GM19351 (cell line): ENCODE results near the gene DSN1.

Experiments
- ATAC-seq: cut with Tn5 transposase; IDR thresholded peaks from one replicate; pipeline ENCODE4 v1.9.1; 2021; ENCODE audit warnings: mild to moderate bottlenecking, moderate library complexity; ENCODE audit not compliant: unreplicated experiment

DSN1 gene

GRCh38 chr20:36796117-36796516, 22.6 kb upstream of the DSN1 start:
- no peak for ATAC-seq

DNA sequence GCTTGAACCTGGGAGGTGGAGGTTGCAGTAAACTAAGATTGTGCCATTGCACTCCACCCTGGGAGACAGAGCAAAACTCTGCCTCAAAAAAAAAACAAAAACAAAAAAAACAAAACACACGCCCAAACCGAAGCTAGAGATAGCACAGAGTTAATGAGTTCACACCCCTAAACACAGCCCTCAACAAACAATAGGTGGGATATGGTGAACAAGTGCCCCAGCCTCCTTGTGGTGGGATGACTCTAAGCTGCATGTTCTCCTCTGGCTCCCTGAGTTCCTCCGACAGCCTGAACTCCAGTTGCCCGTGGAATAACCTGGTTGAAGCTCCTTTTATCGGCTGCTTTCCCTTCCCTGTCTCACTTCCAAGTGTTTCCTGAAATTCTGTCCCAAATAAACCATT, 22.1 kb upstream of the DSN1 start:
- ATAC-seq: no peak

DNA sequence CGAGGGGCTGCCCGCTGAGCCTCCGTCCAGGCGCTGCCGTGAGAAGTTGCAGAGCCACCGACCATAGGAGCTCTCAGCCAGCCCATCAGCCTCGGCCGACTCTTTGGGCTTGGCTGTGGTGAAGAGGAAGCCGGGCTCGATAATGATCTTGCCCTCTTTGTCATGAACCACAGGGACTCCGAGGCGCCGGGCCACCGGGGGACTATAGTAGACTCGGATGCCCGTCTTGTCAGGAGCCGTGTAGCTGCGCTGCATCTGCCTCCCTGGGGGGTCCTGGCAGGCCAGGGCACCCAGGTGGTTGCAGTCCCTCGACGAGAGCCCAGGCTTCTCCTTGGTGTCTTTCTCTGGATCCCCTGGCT, 20.5 kb upstream of the DSN1 start:
- no peak for ATAC-seq

DNA sequence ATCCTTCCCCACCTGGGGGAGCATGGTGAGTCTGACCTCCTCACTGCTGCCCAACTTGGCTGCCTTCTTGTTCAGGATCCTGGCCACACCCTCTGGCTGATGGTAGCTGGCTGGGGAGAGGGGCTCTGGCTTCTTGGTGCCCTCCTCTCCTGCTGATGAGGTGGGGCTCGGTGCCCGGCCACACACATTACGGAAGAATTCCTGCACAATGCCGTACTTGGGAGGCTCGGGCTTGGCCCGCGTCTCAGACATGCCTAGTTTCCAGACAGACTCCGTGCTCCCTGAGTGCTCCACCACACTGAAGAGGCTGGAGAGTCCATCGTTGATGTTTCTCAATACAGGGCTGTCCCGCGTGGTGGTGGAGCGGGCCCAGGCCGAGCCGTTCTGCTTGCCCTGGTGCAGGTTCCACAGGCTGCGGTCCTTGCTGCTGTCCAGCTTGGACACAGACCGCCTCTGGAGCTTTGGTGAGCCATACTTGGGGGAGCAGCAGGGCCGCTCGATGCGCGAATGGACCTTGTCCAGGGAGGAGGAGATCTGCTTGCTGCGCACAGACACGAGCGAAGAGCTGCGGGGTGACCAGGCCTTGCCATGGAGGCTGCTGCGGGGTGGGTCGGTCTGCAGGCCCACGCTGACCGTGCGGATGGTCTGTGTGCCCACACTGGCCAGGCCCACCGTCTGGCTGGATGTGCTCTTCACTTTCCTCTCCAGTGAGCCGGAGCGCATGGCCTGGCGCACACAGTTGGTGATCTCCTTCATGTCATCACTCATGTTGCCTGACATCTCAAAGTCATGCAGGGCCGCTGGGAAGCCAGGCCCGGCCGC, 19.9 kb upstream of the DSN1 start:
- ATAC-seq: no peak

DNA sequence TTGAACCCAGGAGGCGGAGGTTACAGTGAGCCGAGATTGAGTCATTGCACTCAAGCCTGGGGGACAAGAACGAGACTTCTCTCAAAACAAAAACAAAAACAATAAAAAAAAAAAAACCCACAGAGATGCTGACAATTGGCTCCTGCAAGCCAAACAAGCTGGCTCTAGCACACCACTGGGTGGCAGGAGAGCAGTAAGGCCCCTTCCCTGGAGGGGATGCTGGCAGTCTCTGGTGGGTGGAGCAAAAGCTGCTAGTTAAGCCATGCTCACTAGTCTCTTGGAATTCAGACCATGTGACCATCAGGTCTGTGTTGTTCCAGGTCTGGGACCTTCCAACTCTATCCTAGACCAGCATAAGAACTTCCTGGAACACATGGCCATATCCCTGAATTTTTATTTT, 18.9 kb upstream of the DSN1 start:
- no peak for ATAC-seq

GRCh38 chr20:36791862-36792261, 18.3 kb upstream of the DSN1 start:
- no peak for ATAC-seq

DNA sequence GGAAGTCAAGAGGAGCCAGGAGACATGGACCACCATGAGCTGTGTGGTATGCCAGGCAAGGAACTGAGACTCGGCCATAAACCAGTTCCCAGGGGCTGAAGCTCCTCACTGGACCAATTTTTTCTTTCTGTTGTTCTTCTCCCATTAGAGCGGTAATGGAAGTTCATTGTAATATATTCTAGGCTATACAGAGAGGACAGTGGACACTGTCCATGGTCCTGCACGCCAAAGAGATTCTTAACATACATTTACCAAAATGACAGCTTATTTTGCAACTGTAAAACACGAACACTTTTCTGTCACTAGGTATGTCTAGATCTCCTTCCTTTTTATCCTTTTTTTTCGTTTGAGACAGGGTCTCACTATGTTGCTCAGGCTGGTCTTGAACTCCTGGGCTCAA, 13.1 kb upstream of the DSN1 start:
- ATAC-seq: no peak

DNA sequence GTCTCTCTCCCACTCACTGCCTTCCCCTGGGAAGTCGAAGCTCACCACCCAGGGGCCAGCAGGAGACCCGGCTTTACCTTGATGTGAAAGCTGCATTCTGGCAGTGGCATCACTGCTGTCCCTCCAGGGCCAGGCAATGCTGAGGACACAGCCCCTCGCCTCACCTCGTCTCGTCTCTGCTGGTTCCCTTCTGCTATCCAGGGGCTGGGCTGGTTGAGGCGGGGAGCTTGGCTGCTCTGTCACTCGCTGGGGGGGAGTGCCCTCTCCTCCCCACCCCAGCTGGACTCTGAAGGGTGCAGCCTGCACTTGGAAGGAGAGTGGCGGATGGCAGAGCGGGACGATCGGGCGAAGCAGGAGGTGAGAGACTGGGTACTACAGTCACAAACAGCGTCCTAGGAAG, 12.7 kb upstream of the DSN1 start:
- ATAC-seq: no peak

DNA sequence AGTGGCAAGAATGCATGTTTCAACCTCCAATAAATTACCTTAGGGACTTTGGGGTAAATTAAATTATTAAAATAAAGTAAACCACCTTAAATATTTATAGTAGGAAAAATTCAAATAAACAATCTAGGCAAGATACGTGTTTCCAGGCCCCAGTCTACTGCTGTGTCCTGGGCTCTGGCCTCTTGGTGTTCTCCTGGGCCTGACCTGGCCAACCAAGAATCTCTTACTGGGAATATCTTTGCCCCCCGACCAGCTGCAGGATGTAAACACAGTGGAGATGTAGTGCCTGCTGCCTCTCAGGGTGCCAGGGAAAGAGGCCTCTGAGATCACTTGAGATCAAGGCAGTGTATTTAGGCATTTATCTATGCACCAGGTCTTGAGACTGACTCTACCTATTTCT, 11.7 kb upstream of the DSN1 start:
- ATAC-seq: no peak

- ATAC-seq: no peak
These were observed 11.3 kb upstream of the DSN1 start for GRCh38 chr20:36784900-36785299.

DNA sequence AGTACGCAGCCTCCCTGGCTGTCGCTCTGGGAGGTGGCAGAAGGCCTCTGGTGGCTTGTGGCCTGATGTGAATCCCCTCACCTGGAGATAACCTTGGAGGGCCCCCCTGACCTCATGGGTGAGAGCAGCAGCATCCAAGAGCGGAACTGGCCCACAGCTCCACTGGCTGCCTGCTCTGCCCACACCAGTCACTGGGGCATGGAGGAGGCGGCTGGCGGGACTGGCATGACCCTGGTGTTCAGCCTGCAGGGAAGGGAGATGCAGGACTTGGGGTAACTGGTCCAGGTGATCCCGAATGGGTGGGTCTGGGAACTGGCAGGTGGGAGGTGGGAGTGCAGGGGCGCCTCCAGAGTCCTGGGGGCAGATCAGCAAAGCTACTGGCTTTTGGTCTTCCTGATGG, 10.6 kb upstream of the DSN1 start:
- ATAC-seq: no peak

GRCh38 chr20:36779656-36780025, 6.1 kb upstream of the DSN1 start:
- no peak for ATAC-seq

GRCh38 chr20:36778831-36779655, 5.5 kb upstream of the DSN1 start:
- no peak for ATAC-seq

DNA sequence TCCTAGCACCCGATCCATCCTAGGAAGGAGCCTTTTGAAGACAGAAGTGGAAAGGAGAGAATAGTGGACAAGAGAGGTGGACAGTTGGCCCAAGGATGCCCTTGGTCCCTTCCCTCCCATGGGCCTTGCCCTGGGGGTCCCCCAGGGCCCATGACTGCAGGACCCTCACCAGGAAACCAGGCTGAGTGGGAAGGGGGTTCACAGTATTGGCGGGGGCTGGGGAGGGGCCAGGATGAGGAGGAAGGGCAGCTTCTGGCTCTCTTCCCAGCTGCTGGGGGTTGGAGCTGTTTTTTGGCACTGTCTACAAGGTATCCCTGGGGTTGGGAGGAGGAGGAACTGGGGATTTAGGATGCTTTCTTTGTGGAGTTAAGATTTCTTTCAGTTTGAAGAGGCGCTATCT, 4.0 kb upstream of the DSN1 start:
- ATAC-seq: no peak

- ATAC-seq: no peak
These were observed 3.6 kb upstream of the DSN1 start for GRCh38 chr20:36777167-36777566.

DNA sequence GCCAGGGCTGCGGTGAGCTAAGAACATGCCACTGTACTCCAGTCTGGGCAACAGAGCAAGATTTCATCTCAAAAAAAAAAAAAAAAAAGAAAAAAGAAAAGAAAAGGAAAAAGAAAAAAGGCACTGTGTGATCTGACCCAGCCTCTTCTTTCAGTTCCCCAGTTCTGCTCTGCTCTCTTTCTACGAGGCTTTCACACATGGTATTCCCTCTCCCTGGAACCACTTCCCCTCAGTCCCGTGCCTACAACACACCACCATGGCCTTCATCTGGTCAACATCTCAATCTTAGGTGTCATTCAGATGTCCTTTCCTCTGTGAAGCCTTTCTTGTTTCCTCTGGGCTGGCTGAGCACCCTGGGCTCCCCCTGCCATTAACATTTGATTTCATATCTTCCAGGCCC, 2.3 kb upstream of the DSN1 start:
- ATAC-seq: no peak

DNA sequence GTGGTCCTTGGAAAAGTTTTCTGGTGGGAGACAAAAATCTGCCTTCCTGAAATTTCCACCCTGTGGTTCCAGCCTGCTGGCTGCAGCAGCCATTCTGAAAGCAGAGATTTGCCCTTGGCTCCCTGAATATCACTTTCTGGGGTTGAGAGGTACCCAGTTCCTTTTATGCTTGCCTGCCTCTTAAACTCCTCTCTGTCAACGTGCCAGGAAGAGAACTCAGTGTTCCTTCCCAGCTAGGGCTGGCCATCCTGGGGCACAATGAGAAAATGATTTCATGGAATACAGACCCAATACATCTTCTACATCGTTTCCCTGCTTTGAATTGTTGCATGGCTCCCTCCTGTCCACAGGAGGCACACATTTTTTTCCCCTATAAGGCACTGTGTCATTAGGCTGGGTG, 1.6 kb upstream of the DSN1 start:
- no peak for ATAC-seq

GRCh38 chr20:36773107-36773596, 411 bp downstream of the DSN1 start:
- peak; percentile 7 for ATAC-seq

GRCh38 chr20:36770680-36771079, 2.9 kb downstream of the DSN1 start:
- no peak for ATAC-seq

- no peak for ATAC-seq
These were observed 4.7 kb downstream of the DSN1 start for GRCh38 chr20:36768768-36769430.

DNA sequence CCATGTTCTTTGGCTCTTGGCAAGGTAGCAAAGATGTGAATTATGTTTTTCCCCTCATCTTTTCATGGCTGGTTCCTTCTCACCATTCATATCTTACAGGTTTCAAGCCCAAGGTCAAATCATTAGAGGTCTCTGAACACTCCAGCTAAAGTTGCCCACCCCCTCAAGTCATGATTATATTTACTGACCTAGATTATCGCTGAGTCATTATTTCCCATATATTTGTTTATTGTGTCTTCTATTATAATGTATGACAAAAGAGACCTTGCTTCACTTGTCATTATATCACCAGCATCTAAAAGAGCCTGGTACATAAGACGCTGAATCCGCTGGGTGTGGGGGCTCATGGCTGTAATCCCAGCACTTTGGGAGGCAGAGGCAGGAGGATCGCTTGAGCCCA, 12.4 kb downstream of the DSN1 start:
- no peak for ATAC-seq

GRCh38 chr20:36760647-36761046, 12.9 kb downstream of the DSN1 start:
- ATAC-seq: no peak
